Cardiac fibroblast (primary cell): ENCODE data around the gene WDR36.
A peak's percentile ranks its signal among the peaks of the same experiment; 100 is the strongest.

Experiments
- DNase-seq, 2 donors: peaks; one replicate each; pipeline versions ENCODE4 v3.0.0 to v3.0.0-alpha.2; 2010; ENCODE audit warnings: low read depth in 2 of 2
- H3K4me3 ChIP-seq, 2 donors: replicated peaks in 1 of 2; 1 replicate in 1 of 2; 2 replicates in 1 of 2; pipeline ENCODE4 v1.5.1; 2011; ENCODE audit warnings: low read depth in 2 of 2, low read length in 2 of 2, mild to moderate bottlenecking in 2 of 2, moderate library complexity in 1 of 2
- CTCF ChIP-seq: IDR thresholded peaks from one replicate; pipeline ENCODE4 v1.5.1; 2011; ENCODE audit warnings: low read depth, mild to moderate bottlenecking, low read length, inconsistent platforms

The WDR36 gene

DNA sequence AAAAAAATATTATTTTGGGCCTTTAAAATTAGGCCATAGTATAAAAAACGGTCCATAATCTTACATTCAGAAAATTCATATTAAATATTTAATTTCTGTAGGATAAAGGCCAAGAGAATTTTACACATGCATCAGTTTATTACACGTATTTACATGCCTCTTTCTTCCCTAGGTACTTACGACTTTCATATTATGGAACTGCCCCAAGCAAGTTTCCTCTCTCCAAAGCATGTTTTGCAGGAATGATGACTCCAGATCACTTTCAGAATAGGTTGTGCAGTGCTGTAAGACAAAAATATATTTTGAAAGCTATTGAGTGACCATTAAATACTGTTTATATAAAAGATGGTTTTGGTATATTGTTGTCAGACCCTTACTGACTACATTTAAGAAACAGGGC lies 61.8 kb downstream of the WDR36 start:
- no peak for DNase-seq
- TF ChIP-seq CTCF, result no peak
- H3K4me3 ChIP-seq, result no peak overlapping the region

GRCh38 chr5:111158105-111158744 lies 66.1 kb downstream of the WDR36 start:
- peak; percentile 88 to 91 for DNase-seq
- TF ChIP-seq CTCF, result peak; percentile 100

DNA sequence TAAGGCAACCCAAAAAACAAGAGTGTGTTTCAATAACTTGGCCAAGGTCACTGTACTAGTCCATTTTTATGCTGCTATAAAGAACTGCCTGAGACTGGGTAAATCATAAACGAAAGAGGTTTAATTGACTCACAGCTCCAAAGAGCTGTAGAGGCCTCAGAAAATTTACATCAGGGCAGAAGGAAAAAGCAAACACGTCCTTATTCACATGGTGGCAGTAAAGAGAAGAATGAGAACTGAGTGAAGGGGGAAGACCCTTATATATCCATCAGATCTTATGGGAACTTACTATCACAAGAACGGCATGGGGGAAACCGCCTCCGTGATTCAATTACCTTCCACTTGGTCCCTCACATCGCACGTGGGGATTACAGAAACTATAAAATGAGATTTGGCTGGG lies 67.7 kb downstream of the WDR36 start:
- no peak for DNase-seq
- no peak overlapping the region for H3K4me3 ChIP-seq
- no peak for TF ChIP-seq CTCF

More at GRCh38 chr5:111158105-111158744, 66.1 kb downstream of the WDR36 start:
- no peak overlapping the region for H3K4me3 ChIP-seq

DNA sequence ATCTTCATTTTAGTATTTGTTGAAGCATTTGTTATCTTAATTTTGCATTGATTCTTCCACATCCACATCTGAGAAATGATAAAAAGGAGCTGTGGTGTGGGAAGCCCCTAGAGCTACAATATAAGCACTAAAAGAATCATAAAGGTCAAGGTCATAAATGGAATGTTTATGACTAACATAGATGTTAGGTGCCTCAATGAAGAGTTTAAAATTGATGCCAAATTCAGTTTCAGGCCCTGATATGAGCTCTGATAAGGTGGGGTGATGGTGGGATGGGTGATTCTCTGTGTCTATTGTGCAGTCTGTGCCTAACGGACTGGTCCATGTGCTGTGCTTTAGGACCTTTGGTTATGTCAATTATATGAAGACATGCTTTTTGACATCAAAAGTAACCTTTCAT lies 70.9 kb downstream of the WDR36 start:
- TF ChIP-seq CTCF, result no peak
- H3K4me3 ChIP-seq, result no peak overlapping the region
- no peak for DNase-seq

DNA sequence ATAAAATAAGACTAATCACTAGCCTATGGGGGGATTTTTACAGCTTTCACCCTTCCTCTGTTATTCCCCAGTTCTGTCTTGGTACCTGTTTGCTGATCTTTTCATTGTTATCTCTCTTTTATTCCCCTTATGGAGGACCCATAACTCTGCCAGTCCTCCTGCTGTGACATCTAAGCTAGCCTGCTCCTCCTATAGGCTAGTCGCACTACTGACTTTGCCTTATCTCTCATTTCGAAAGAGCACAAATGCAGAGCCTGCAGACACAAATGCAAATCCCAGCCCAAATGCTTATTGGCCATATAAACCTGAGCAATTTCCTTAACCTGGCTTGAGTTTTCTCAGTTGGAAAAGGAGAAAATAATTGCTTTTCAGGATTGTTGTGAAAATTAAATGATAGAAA lies 72.9 kb downstream of the WDR36 start:
- H3K4me3 ChIP-seq, result no peak overlapping the region
- no peak for DNase-seq
- no peak for TF ChIP-seq CTCF

- TF ChIP-seq CTCF, result no peak
- no peak for DNase-seq
- H3K4me3 ChIP-seq, result no peak overlapping the region
Measured at GRCh38 chr5:111167551-111167950, 75.4 kb downstream of the WDR36 start.

- H3K4me3 ChIP-seq, result no peak overlapping the region
- no peak for TF ChIP-seq CTCF
- DNase-seq, result no peak
Measured at GRCh38 chr5:111168608-111169007, 76.5 kb downstream of the WDR36 start.
